Retinal pigment epithelial cell (primary cell): Measurements from ENCODE around the gene THAP11.
A peak's percentile ranks its signal among the peaks of the same experiment; 100 is the strongest.

Experiments used
- DNase-seq: peaks from one replicate; pipeline ENCODE4 v3.0.0-alpha.2; 2010; ENCODE audit warnings: low read depth
- H3K4me3 ChIP-seq: 2 replicates; pipeline ENCODE4 v1.5.1; 2011; ENCODE audit warnings: mild to moderate bottlenecking, low read length, control low read depth, moderate library complexity
- TF ChIP-seq, protein P1 (sequence below): conservative IDR thresholded peaks from 2 replicates; pipeline ENCODE4 v1.5.1; 2011; ENCODE audit warnings: low read depth, low read length, control low read depth, inconsistent platforms

Gene THAP11

DNA sequence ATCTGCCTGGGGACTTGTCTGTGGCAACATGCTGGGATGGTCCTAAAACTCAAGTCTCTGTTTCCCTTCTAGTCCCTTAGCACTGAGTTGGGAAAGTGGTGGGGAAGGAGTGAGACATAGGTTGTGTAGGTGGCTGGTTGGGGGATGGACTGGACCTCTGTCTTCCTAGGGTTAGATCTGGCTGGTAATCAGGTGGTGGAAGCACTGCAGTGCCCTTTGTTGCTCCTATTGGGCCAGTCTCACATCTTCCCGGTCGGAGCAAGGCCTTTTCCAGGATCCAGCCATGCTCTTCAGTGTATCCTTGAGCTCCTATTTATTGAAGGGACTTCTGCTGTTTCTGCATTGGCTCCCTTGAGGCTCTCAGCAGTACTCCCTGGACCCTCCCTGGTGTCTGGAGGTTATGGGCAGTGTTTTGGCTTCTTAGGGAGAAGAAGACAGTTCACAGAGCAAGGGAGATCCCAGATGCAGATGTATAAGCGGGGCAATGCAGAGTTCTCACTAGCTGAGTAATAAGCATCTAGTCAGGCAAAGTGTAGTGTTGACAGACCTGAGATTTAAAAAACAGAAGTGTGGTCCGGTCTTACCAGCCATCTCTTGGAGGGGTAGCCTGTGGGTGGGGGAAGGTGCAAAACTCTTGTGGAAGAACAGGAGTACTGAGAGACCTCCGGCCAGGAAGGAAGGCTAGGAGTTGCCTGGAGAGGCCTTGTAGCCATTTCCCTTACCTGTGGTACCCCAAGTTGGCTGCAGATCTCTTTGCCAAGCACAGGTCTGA is 3.4 kb downstream of the THAP11 start:
- TF ChIP-seq, protein P1, sequence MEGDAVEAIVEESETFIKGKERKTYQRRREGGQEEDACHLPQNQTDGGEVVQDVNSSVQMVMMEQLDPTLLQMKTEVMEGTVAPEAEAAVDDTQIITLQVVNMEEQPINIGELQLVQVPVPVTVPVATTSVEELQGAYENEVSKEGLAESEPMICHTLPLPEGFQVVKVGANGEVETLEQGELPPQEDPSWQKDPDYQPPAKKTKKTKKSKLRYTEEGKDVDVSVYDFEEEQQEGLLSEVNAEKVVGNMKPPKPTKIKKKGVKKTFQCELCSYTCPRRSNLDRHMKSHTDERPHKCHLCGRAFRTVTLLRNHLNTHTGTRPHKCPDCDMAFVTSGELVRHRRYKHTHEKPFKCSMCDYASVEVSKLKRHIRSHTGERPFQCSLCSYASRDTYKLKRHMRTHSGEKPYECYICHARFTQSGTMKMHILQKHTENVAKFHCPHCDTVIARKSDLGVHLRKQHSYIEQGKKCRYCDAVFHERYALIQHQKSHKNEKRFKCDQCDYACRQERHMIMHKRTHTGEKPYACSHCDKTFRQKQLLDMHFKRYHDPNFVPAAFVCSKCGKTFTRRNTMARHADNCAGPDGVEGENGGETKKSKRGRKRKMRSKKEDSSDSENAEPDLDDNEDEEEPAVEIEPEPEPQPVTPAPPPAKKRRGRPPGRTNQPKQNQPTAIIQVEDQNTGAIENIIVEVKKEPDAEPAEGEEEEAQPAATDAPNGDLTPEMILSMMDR, result no peak
- DNase-seq, result no peak
- H3K4me3 ChIP-seq, result peak overlapping the region; percentile 88

DNA sequence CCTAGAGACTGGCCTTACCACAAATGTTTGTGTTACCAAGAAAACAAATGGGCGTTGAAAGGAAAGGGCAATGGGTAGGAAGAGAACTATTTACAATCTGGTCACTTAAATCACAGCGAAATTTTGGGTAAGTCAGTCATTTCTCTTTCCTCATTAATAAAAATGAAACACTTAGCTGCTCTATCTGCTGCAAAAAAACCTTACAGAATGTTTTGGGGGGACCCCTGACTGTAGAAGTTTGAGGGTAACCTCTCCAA is 3.9 kb downstream of the THAP11 start:
- DNase-seq, result no peak
- TF ChIP-seq, protein P1, result no peak
- peak overlapping the region; percentile 88 for H3K4me3 ChIP-seq

DNA sequence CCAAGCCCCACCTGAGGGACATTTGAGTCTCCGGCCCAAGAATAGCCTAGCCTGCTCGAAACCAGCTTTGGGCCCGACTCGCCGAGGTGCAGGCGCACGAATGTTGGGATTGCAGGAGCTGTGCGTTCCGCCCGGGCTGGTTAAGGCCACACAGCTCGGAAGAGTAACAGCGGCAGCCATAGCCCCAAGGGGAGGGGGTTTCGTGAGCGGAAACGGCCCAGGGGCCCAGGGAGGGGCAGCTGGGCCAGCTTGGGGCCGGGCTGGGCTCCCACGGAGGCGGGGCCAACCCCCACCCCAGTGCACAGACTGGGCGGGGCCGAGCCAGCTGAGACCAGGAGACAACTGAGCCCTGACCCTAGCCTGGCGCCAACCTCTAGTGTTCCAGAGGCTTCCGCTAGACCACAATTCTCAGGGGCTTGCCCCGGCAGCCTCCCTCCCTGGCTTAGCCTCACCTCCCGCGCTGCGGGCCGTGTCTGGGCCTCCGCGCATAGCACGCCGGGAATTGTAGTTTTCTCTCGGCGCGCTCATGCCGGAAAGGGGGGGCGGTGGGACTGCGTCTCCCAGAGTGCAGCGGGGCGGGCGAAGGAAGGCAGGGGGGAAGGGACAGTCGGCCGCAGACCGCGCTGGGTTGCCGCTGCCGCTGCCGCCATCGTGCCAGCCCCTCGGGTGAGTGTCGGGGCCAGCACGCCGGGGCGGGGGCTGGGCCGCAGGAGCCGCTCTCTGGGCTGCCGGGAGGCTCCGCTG is 4.4 kb downstream of the THAP11 start, which contains the start of gene NUTF2:
TSS of gene NUTF2 (plus strand) at position 614 of the 744 bp plus-strand sequence. CDS start 18,198 bp downstream, outside the sequence.
- H3K4me3 ChIP-seq, result peak within 1 kb of the TSS; percentile 88
- TF ChIP-seq, protein P1, result no peak
- DNase-seq, result peak; percentile 70

DNA sequence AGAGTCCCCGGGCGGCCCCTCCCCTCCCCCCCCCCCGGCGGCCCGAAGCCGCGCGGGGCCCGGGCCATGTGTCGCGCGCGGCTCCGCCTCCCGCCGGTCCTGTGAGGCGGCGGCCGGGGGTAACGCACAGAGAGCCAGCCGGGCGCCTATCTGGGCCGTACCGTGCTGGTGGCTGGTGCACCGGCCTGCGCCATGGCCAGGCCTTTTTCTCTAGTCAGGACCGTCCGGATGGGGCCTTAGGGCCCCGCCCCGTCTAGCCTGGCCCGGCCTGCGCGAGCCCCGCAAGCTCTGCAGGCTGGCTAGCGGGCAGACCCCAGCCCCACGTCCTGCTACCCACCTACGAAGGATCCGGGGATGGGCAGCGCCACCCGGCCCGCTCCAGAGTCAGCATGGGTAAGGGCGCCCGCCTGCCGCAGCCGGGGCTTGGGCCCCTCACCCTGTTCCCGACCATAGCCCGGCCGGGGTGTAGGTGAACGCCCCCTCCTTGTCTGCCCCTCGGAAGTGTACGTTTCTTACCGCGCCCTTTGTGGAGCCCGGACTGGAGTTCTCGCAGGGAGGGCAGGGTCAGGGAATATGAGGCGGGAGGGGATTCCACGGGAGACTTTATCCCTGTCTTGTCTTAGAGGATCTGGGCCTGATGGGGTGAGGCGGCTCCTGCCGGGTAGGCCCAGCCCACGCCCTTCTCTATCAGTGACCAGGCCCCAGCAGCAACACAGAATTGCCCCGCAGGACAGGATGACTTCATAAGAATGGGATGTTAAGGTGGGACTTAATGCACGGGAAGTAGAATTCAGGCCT is 5.1 kb downstream of the THAP11 start, which contains the start of gene CENPT:
TSS of gene CENPT (minus strand) at position 630 of the 798 bp plus-strand sequence. CDS start 13,834 bp downstream, outside the sequence.
- TF ChIP-seq, protein P1, result no peak

DNA sequence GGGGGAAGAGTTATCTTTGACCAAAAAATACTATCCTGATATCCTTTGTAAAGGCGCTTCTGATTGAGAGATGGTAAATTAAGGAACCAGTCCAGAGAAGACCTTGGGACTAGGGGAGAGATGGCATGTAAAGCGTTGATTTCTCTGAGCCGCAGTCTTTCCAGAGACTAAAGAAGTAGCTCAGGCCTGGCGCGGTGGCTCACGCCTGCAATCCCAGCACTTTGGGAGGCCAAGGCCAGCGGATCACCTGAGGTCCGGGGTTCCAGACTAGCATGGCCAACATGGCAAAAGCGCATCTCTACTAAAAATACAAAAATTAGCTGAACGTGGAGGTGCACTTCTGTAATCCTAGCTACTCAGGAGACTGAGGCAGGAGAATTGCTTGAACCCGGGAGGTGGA is 6.0 kb downstream of the THAP11 start:
- H3K4me3 ChIP-seq, result peak overlapping the region; percentile 88
- TF ChIP-seq, protein P1, result no peak
- no peak for DNase-seq

More for the DNA sequence above, 5.1 kb downstream of the THAP11 start, which contains the start of gene CENPT:
- H3K4me3 ChIP-seq, result peak within 1 kb of the TSS; percentile 88
- DNase-seq, result no peak

DNA sequence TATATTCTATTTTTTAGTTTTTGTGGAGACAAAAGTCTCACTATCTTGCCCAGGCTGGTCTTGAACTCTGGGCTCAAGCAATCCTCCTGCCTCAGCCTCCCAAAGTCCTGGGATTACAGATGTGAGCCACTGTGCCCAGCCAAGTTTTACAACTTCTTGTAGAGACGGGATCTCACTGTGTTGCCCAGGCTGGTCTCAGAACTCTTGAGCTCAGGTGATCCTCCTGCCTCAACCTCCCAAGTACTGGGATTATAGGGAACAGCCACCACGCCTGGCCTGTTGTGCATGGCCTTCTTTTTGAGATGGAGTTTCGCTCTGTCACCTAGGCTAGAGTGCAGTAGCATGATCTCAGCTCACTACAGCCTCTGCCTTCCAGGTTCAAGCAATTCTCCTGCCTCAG is 11.6 kb downstream of the THAP11 start:
- TF ChIP-seq, protein P1, result no peak
- H3K4me3 ChIP-seq, result no peak overlapping the region
- DNase-seq, result no peak
